Parathyroid adenoma (tissue), 2 donors: ENCODE measurements around the gene PDE8A.

Source experiments
- H2AFZ ChIP-seq: fragments of 300-600 bp; sonication (generic); one replicate; pipeline ENCODE4 v1.7.0; 2017; ENCODE audit warnings: antibody characterized with exemption, mild to moderate bottlenecking
- H3K27ac ChIP-seq: fragments of 300-600 bp; sonication (generic); one replicate; pipeline ENCODE4 v1.7.0; 2017
- H3K27me3 ChIP-seq: fragments of 300-600 bp; sonication (generic); one replicate; pipeline ENCODE4 v1.7.0; 2017; ENCODE audit warnings: low read length; ENCODE audit not compliant: control insufficient read depth, insufficient read depth
- H3K36me3 ChIP-seq: fragments of 300-600 bp; sonication (generic); one replicate; pipeline ENCODE4 v1.7.0; 2017; ENCODE audit warnings: low read length; ENCODE audit not compliant: control insufficient read depth, insufficient read depth
- H3K4me1 ChIP-seq: fragments of 300-600 bp; sonication (generic); one replicate; pipeline ENCODE4 v1.7.0; 2017; ENCODE audit warnings: control low read depth
- H3K4me2 ChIP-seq: fragments of 300-600 bp; sonication (generic); one replicate; pipeline ENCODE4 v1.7.0; 2017; ENCODE audit warnings: low read length
- H3K4me3 ChIP-seq: fragments of 300-600 bp; sonication (generic); one replicate; pipeline ENCODE4 v1.7.0; 2017; ENCODE audit warnings: low read depth, low read length
- H3K79me2 ChIP-seq: fragments of 300-600 bp; sonication (generic); one replicate; pipeline ENCODE4 v1.7.0; 2017; ENCODE audit warnings: control low read depth
- H3K9ac ChIP-seq: fragments of 300-600 bp; sonication (generic); one replicate; pipeline ENCODE4 v1.7.0; 2017; ENCODE audit warnings: mild to moderate bottlenecking
- H3K9me3 ChIP-seq: fragments of 300-600 bp; sonication (generic); one replicate; pipeline ENCODE4 v1.7.0; 2017; ENCODE audit warnings: low read length; ENCODE audit not compliant: control insufficient read depth
- CTCF ChIP-seq: fragments of 300-600 bp; sonication (generic); IDR thresholded peaks from one replicate; pipeline ENCODE4 v1.7.0; 2017; ENCODE audit warnings: antibody characterized with exemption, mild to moderate bottlenecking
- donor health status: primary hyperparathyroidism.

The PDE8A gene

GRCh38 chr15:84967380-84967779 is 14.3 kb upstream of the PDE8A start:
- Histone ChIP-seq H3K27me3 (no peaks in the 10 kb centered on the region), H3K4me3 (no peak overlapping the region), H3K9me3 (no peaks in the 10 kb centered on the region), H3K4me1 (peaks cover 19% of the 10 kb centered on the region), H2AFZ (no peak overlapping the region), H3K9ac (no peak overlapping the region), H3K79me2 (no peaks in the 10 kb centered on the region), H3K27ac (no peak overlapping the region), H3K36me3 (no peaks in the 10 kb centered on the region), H3K4me2 (no peak overlapping the region)
- no peak for TF ChIP-seq CTCF

DNA sequence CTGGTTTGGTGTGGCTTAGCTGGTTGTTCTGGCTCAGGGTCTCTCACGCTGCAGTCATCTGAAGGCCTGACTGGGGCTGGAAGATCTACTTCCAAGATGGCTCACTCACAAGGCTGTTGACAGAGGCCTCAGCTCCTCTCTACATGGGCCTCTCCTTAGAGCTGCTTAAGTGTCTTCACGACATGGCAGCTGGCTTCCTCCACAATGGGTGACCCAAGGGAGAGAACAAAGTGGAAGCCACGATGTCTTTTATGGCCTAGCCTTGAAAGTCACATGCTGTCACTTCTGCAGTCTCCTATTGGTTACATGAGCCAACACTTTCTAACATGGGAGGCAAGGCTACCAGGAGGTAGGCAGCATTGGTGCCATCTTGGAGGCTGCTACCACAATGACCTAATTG is 13.4 kb upstream of the PDE8A start:
- Histone ChIP-seq H2AFZ (no peak overlapping the region), H3K4me2 (no peak overlapping the region), H3K27ac (no peak overlapping the region), H3K79me2 (no peaks in the 10 kb centered on the region), H3K9ac (no peak overlapping the region), H3K4me3 (no peak overlapping the region), H3K4me1 (peaks cover 19% of the 10 kb centered on the region), H3K9me3 (no peaks in the 10 kb centered on the region), H3K27me3 (no peaks in the 10 kb centered on the region), H3K36me3 (no peaks in the 10 kb centered on the region)
- no peak for TF ChIP-seq CTCF

GRCh38 chr15:84969257-84969656 is 12.4 kb upstream of the PDE8A start:
- H3K79me2 ChIP-seq = no peaks in the 10 kb centered on the region
- no peak overlapping the region for H3K9ac ChIP-seq
- H3K36me3 ChIP-seq = no peaks in the 10 kb centered on the region
- no peak for TF ChIP-seq CTCF
- H3K27ac ChIP-seq = peak overlapping the region; percentile 42
- H3K4me3 ChIP-seq = no peak overlapping the region
- peaks cover 19% of the 10 kb centered on the region for H3K4me1 ChIP-seq
- no peak overlapping the region for H3K4me2 ChIP-seq
- H3K27me3 ChIP-seq = no peaks in the 10 kb centered on the region
- H3K9me3 ChIP-seq = no peaks in the 10 kb centered on the region
- peak overlapping the region; percentile 76 for H2AFZ ChIP-seq

- H3K27ac ChIP-seq = peak overlapping the region; percentile 36
- H3K27me3 ChIP-seq = no peaks in the 10 kb centered on the region
- peaks cover 19% of the 10 kb centered on the region for H3K4me1 ChIP-seq
- no peak overlapping the region for H3K4me2 ChIP-seq
- no peak for TF ChIP-seq CTCF
- no peaks in the 10 kb centered on the region for H3K79me2 ChIP-seq
- H3K9me3 ChIP-seq = no peaks in the 10 kb centered on the region
- H3K4me3 ChIP-seq = no peak overlapping the region
- H2AFZ ChIP-seq = no peak overlapping the region
- no peaks in the 10 kb centered on the region for H3K36me3 ChIP-seq
- H3K9ac ChIP-seq = no peak overlapping the region
Observed at GRCh38 chr15:84970843-84971242, 10.8 kb upstream of the PDE8A start.
